GM18907 (cell line): ENCODE measurements around the gene FAM222A.

Experiments used
- ATAC-seq: cut with Tn5 transposase; IDR thresholded peaks from one replicate; pipeline ENCODE4 v1.9.1; 2021; ENCODE audit warnings: mild to moderate bottlenecking, moderate library complexity; ENCODE audit not compliant: unreplicated experiment

FAM222A gene

DNA sequence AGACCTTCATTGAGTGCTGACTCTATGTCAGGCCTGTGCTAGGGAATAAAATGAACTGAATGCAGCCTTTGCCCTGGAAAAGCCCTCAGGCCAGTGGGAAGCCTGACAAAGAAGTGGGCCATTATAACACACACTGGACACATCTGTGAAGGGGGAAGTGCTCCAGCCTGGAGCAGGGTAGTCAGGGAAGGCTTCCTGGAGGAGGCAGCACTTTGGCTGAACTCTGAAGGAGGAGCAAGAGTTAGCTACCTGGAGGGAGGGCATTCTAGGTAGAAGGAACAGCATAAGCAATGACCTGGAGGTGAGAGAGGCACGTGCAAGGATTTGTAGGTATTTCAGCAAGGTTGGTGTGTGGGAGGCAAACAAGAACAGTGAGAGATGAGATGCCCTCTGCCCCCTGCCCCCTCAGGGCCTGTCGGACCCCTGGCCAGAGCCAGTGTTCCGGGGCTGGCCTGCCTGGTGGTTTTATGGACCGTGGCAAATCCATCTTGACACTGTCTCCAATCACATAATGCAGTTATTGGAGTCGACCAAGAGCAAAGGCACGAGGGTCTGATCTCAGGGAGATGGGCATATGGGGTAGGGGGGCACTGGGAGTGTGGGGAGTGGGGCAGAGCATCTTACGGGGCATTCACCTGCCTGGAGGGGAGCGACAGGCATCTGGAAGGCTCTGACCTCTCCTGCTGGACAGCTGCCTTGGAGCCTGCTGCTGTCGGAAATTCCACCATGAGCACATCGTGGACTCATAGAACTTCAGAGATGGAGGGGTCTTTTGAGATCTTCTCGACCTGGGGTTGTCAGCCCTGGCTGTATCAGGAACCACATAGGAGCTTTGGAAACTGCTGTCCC lies 2.7 kb upstream of the FAM222A start:
- ATAC-seq: no peak

- no peak for ATAC-seq
Observed at GRCh38 chr12:109711596-109712461, 1.8 kb upstream of the FAM222A start.

GRCh38 chr12:109714141-109714912 lies 702 bp downstream of the FAM222A start:
- peak; percentile 39 for ATAC-seq

GRCh38 chr12:109714913-109715244 lies 1.3 kb downstream of the FAM222A start:
- ATAC-seq: no peak

DNA sequence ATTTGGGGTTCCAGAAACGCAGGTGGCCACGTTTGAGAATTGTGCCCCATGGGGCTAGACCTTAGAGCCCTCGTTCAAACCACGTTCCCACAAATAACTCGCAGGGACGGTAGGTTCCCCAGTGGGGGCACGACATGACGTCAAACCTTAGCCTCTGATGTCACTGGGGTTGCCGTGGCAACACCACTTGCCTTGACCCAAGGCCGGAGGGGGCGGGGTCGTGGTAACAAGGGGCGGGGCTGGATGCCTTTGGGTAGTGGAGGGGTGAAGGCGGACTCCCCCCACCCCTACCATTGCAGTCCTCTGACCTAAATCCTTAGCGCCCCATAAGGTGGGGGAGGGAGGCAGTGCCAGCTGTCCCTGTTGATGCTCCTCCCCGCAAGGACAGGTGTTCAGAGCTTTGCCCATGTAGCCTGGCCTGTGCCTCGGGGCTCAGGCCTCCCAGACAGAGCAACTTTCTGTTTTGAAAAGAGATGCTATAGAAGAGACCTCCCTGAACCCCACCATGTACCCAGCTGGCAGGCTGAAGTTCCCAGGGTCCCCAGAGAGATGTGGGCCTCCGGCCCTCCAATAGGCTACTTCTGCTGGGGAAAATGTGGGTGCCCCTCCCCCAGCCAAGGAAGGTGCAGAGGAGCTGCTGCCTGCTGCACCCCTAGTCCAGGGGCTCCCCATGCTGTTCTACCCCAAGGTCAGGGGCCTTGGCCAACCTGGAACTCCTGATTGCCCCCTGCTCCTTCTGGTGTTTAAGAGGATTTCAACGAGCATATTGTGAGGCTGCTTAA lies 1.9 kb downstream of the FAM222A start:
- ATAC-seq: no peak

GRCh38 chr12:109716092-109716479 lies 2.5 kb downstream of the FAM222A start:
- no peak for ATAC-seq

DNA sequence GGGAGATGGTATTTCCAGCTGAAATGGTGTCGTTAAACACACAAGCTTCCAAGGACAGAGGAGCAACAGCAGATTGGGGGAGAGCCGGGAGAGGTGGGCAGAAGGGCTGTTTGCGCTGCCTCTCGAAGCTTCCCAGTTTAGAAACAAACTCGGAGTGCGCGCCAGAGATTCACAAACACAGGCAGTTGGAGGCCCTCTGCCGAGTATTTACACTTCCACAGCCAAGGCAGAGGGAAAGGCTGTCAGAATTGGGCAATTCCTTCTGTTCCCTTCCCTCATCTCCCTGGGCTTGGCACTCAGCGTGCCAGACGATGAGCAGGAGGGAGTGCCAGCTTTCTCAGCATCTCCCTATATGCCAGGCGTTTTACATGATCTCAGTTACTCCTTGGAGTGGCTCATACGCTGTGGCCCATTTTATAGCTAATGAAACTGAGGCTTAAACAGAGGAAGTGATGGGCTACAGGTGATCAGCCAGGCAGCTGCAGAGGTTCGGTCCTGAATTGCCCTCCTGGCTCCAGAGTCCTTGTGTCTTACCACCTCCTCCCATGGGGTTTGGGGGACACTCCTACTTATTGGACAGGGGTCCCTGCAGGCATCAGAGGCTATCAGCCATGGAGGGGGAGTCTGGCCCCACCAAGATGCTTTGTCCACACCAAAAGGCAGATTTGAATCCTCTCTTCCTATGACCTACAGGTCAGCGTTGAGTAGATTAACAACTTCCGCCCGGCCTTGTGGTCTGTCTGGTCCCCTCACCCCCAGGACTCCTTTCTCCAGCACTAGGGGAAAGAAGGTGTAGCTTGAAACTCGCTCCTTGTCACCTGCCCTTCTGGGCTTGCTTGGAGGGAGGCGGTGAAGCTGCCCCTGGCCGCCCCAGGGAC lies 3.1 kb downstream of the FAM222A start:
- ATAC-seq: no peak

GRCh38 chr12:109717390-109718357 lies 4.0 kb downstream of the FAM222A start:
- no peak for ATAC-seq

- ATAC-seq: no peak
Observed at GRCh38 chr12:109718390-109718789, 4.8 kb downstream of the FAM222A start.

- ATAC-seq: no peak
Observed at GRCh38 chr12:109719123-109720022, 5.7 kb downstream of the FAM222A start.

- no peak for ATAC-seq
Observed at GRCh38 chr12:109720152-109720856, 6.7 kb downstream of the FAM222A start.

- ATAC-seq: no peak
Observed at GRCh38 chr12:109720857-109721189, 7.2 kb downstream of the FAM222A start.

GRCh38 chr12:109721276-109721675 lies 7.7 kb downstream of the FAM222A start:
- no peak for ATAC-seq

- no peak for ATAC-seq
Observed at GRCh38 chr12:109722022-109722720, 8.5 kb downstream of the FAM222A start.

GRCh38 chr12:109722721-109723094 lies 9.1 kb downstream of the FAM222A start:
- ATAC-seq: no peak

DNA sequence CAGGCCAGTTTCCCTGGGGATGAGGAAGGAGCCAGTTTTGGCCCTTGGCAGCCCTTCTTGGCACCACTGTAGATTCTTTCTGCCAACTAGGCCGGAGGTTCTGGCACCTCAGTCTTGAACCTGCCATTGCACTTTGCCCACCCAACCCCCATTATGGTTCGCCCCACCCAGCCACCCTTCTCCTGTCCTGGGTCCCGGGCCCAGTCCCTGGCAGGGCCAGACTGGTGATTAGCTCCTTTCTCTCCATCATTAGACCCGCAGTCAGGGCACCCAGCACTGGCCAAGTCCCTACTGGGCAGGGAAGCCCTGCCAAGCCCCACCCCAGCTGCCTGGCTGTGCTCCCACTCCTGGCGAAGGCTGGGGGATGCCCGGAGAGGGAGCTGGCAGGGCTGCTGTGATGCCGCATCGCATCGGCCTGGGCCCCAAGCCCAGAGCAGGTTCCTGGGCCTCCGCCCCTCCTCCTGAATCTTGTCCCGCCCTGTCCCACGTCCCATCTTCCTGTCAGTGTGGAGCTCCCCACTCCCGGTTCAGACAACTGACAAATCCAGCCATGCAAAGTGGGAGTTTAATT lies 9.8 kb downstream of the FAM222A start:
- ATAC-seq: no peak
